Activated T-cell treated with anti-CD3 and anti-CD28 coated beads for 24 hours (primary cell): ENCODE measurements around the gene CACNB4.

ENCODE experiments used
- DNase-seq: peaks from one replicate; pipeline ENCODE4 v3.0.0-alpha.2; 2020; ENCODE audit warnings: low read depth

CACNB4 gene

GRCh38 chr2:151853070-151853758 lies 245.6 kb downstream of the CACNB4 start:
- DNase-seq: no peak

GRCh38 chr2:151852260-151853069 lies 246.4 kb downstream of the CACNB4 start:
- DNase-seq: no peak

GRCh38 chr2:151851761-151852160 lies 247.1 kb downstream of the CACNB4 start:
- DNase-seq: no peak

- DNase-seq: no peak
Observed at GRCh38 chr2:151849413-151850010, 249.3 kb downstream of the CACNB4 start.

GRCh38 chr2:151845884-151846283 lies 253.0 kb downstream of the CACNB4 start:
- no peak for DNase-seq

GRCh38 chr2:151845481-151845880 lies 253.4 kb downstream of the CACNB4 start:
- no peak for DNase-seq

GRCh38 chr2:151844211-151844896 lies 254.5 kb downstream of the CACNB4 start:
- no peak for DNase-seq

- no peak for DNase-seq
Observed at GRCh38 chr2:151843691-151844061, 255.2 kb downstream of the CACNB4 start.

GRCh38 chr2:151842830-151843690 lies 255.8 kb downstream of the CACNB4 start:
- no peak for DNase-seq

GRCh38 chr2:151841047-151841424 lies 257.8 kb downstream of the CACNB4 start:
- no peak for DNase-seq

GRCh38 chr2:151840216-151841046 lies 258.4 kb downstream of the CACNB4 start:
- DNase-seq: no peak

- no peak for DNase-seq
Observed at GRCh38 chr2:151837926-151838325, 260.9 kb downstream of the CACNB4 start.

GRCh38 chr2:151833984-151834383 lies 264.9 kb downstream of the CACNB4 start:
- no peak for DNase-seq

- no peak for DNase-seq
Observed at GRCh38 chr2:151830961-151831360, 267.9 kb downstream of the CACNB4 start.

- no peak for DNase-seq
Observed at GRCh38 chr2:151828890-151829324, 269.9 kb downstream of the CACNB4 start.

GRCh38 chr2:151828143-151828889 lies 270.5 kb downstream of the CACNB4 start, which contains the start of gene ARL5A:
ARL5A (minus strand) TSS chr2:151828421; CDS start chr2:151828176, 245 bp downstream.
- peak; percentile 91 for DNase-seq

- peak; percentile 11 for DNase-seq
Observed at GRCh38 chr2:151827564-151828142, 271.2 kb downstream of the CACNB4 start.

- no peak for DNase-seq
Observed at GRCh38 chr2:151826737-151827157, 272.1 kb downstream of the CACNB4 start.

GRCh38 chr2:151824886-151825285 lies 274.0 kb downstream of the CACNB4 start:
- DNase-seq: no peak
